Adrenal gland (tissue), 12 donors: ENCODE data around the gene CASP2. TPM values are rescaled to one million over a fixed set of nuclear protein-coding genes. Genes with fewer than 3 reads are reported as not detected.

ENCODE experiments used
- DNase-seq, 7 donors: peaks; one replicate each; pipeline ENCODE4 v3.0.0-alpha.2; 2019 to 2020
- H3K27ac ChIP-seq, 5 donors: fragments of 200-600 bp; sonication (generic) in 4 of 5; 1 replicate in 3 of 5; 2 replicates in 2 of 5; pipeline versions ENCODE4 v1.5.1 to v1.8.0; 2016 to 2020; ENCODE audit warnings: mild to moderate bottlenecking in 1 of 5
- H3K27me3 ChIP-seq: fragments of 200-600 bp; 2 replicates; pipeline ENCODE4 v1.8.0; 2021
- H3K36me3 ChIP-seq, 2 donors: fragments of 200-600 bp; replicated peaks in 1 of 2; 1 replicate in 1 of 2; 2 replicates in 1 of 2; pipeline versions ENCODE4 v1.5.1 to v1.8.0; 2018 to 2022
- H3K4me1 ChIP-seq, 2 donors: fragments of 200-600 bp; replicated peaks in 1 of 2; 1 replicate in 1 of 2; 2 replicates in 1 of 2; pipeline versions ENCODE4 v1.5.1 to v1.8.0; 2018 to 2021
- H3K4me3 ChIP-seq, 4 donors: fragments of 200-600 bp; sonication (generic) in 3 of 4; one replicate each; pipeline ENCODE4 v1.5.1; 2016 to 2018
- H3K9me3 ChIP-seq, 3 donors: fragments of 200-600 bp; sonication (generic) in 1 of 3; replicated peaks in 1 of 3; 1 replicate in 2 of 3; 2 replicates in 1 of 3; pipeline versions ENCODE4 v1.5.1 to v1.8.0; 2016 to 2021
- POLR2A ChIP-seq, 2 donors: fragments of 450-650 bp; IDR thresholded peaks; one replicate each; pipeline ENCODE4 v1.6.1; 2017; ENCODE audit warnings: antibody characterized with exemption in 2 of 2, mild to moderate bottlenecking in 2 of 2, moderate library complexity in 1 of 2
- WGBS, 4 donors: extraction: QIAGEN DNeasy Blood & Tissue Kit in 2 of 4; methylation state at CpG; one replicate each; pipeline versions ENCODE4 v1.1.5 to v1.1.7; 2013 to 2017; 5-methylcytosine and 5-hydroxymethylcytosine counted together
- intact Hi-C, 2 donors: fragments of 100-400 bp; cut with DNase I; formaldehyde crosslinking; loops; one replicate each; pipeline versions ENCODE4 v1.14.1 to v1.15.0; 2022 to 2023
- polyA plus RNA-seq, 3 donors: library from polyadenylated mRNA; stranded (reverse); fragments of 200-250 nt in 2 of 3; fragments of 350-450 nt in 1 of 3; fragmentation: Illumina TruSeq in 1 of 3; extraction: RNeasy Lipid Tissue Mini Kit (QIAGEN cat#74804) in 1 of 3; gene quantifications; one replicate each; pipeline ENCODE4 v1.2.3, GENCODE V29; 2013 to 2014
- total RNA-seq, 9 donors: library from RNA; depleted of rRNA in 4 of 9; stranded (reverse); fragments of >200 nt in 4 of 9; fragments of 120-200 nt in 1 of 9; fragmentation: NEBNext Ultra II Directional in 1 of 9; extraction: Animal tissue kit (Norgen Biotek cat#: 25700) in 1 of 9; gene quantifications; one replicate each; pipeline versions ENCODE4 v1.1.0 to v1.2.4, GENCODE V29; 2013 to 2023
- TF ChIP-seq, protein P1 (sequence below), 6 experiments: fragments of 450-650 bp in 4 of 6; fragments of 200-600 bp in 2 of 6; sonication (generic) in 1 of 6; IDR thresholded peaks; 1 replicate in 5 of 6; 2 replicates in 1 of 6; pipeline versions ENCODE4 v1.5.1 to v1.8.0; 2016 to 2021; ENCODE audit warnings: antibody characterized with exemption in 6 of 6, mild to moderate bottlenecking in 2 of 6, moderate library complexity in 1 of 6
- donor health status: healthy with polysubstance abuse.
- donor health status: Bipolar disorder and iron deficiency.
- donor health status: DM: yes; HTN: yes; CAD: no.
- donor health status: DM: no; HTN: no; CAD: no.
- donor health status: DM: no; HTN: no; CAD: no.
- donor health status: DM: yes; HTN: yes; CAD: no.

Gene CASP2
- total and polyA plus RNA-seq, 12 donors = 4.6 to 25.4 (median 13.1) TPM

DNA sequence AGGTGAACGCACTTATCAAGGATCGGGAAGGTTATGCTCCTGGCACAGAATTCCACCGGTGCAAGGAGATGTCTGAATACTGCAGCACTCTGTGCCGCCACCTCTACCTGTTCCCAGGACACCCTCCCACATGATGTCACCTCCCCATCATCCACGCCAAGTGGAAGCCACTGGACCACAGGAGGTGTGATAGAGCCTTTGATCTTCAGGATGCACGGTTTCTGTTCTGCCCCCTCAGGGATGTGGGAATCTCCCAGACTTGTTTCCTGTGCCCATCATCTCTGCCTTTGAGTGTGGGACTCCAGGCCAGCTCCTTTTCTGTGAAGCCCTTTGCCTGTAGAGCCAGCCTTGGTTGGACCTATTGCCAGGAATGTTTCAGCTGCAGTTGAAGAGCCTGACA is 16.8 kb downstream of the CASP2 start:
- WGBS, 4 donors = 80 to 93% (median 89%) methylated on average over 6 of the region's 6 CpGs
- Histone ChIP-seq H3K9me3 (no peaks in the 10 kb centered on the region), H3K4me3 (no peak overlapping the region), H3K27ac (no peak overlapping the region), H3K4me1 (no peaks in the 10 kb centered on the region), H3K27me3 (no peaks in the 10 kb centered on the region), H3K36me3 (peaks cover 0 to 77% of the 10 kb centered on the region in 2 donors)
- TF ChIP-seq, protein P1, sequence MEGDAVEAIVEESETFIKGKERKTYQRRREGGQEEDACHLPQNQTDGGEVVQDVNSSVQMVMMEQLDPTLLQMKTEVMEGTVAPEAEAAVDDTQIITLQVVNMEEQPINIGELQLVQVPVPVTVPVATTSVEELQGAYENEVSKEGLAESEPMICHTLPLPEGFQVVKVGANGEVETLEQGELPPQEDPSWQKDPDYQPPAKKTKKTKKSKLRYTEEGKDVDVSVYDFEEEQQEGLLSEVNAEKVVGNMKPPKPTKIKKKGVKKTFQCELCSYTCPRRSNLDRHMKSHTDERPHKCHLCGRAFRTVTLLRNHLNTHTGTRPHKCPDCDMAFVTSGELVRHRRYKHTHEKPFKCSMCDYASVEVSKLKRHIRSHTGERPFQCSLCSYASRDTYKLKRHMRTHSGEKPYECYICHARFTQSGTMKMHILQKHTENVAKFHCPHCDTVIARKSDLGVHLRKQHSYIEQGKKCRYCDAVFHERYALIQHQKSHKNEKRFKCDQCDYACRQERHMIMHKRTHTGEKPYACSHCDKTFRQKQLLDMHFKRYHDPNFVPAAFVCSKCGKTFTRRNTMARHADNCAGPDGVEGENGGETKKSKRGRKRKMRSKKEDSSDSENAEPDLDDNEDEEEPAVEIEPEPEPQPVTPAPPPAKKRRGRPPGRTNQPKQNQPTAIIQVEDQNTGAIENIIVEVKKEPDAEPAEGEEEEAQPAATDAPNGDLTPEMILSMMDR (IDR thresholded peaks at IDR 0.05) = no peak
- no peak for TF ChIP-seq POLR2A (IDR thresholded peaks at IDR 0.05)
- intact Hi-C loops = loop anchor here in 1 of 2 donors (5.0 to 10.0 kb wide), 2 partner anchors 63 to 110 kb away; no protein-coding TSS in a partner anchor
- no peak for DNase-seq

DNA sequence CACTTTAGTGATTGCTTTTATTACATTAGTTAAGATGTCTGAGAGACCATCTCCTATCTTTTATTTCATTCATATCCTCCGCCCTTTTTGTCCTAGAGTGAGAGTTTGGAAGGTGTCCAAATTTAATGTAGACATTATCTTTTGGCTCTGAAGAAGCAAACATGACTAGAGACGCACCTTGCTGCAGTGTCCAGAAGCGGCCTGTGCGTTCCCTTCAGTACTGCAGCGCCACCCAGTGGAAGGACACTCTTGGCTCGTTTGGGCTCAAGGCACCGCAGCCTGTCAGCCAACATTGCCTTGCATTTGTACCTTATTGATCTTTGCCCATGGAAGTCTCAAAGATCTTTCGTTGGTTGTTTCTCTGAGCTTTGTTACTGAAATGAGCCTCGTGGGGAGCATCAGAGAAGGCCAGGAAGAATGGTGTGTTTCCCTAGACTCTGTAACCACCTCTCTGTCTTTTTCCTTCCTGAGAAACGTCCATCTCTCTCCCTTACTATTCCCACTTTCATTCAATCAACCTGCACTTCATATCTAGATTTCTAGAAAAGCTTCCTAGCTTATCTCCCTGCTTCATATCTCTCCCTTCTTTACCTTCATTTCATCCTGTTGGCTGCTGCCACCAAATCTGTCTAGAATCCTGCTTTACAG is 17.4 kb downstream of the CASP2 start:
- 57 to 66% (median 65%) methylated on average over 10 of the region's 10 CpGs for WGBS, 4 donors
- Histone ChIP-seq H3K4me3 (no peak overlapping the region), H3K4me1 (no peaks in the 10 kb centered on the region), H3K27ac (no peak overlapping the region), H3K27me3 (no peaks in the 10 kb centered on the region), H3K36me3 (peaks cover 0 to 71% of the 10 kb centered on the region in 2 donors), H3K9me3 (no peaks in the 10 kb centered on the region)
- peak; percentile 58 to 86 (median 76) for DNase-seq
- TF ChIP-seq POLR2A (IDR thresholded peaks at IDR 0.05) = no peak
- TF ChIP-seq, protein P1 (IDR thresholded peaks at IDR 0.05) = peak; percentile 64 to 79 (median 71)
- intact Hi-C loops = loop anchor here in 1 of 2 donors (5.0 to 10.0 kb wide), 2 partner anchors 63 to 109 kb away; no protein-coding TSS in a partner anchor

DNA sequence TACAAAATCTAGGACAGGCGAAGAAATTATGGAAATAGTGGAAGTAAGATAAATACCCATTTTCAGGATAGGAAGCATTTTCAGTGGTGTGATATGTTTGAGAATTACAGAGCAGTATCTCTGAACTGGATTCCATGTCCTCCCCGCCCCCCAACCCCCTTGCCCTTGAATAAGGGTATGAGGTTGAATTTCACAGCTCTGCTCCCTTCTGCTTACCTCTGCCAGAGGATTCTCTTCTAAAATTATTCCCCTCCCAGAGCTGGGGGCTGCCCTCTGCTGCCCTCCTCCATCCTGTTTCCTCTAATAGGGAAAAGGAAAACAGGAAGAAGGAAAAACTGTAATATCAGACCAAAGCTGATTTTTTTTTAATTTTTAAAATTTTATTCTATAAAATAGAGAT is 20.5 kb downstream of the CASP2 start:
- WGBS, 4 donors = 95 to 100% (median 97%) methylated on average over 2 of the region's 2 CpGs
- Histone ChIP-seq H3K9me3 (no peaks in the 10 kb centered on the region), H3K27ac (no peak overlapping the region), H3K27me3 (no peaks in the 10 kb centered on the region), H3K4me1 (no peaks in the 10 kb centered on the region), H3K36me3 (peaks cover 0 to 43% of the 10 kb centered on the region in 2 donors), H3K4me3 (no peak overlapping the region)
- intact Hi-C loops = loop anchor here in 1 of 2 donors (5.0 to 10.0 kb wide), 2 partner anchors 66 to 106 kb away; no protein-coding TSS in a partner anchor
- TF ChIP-seq POLR2A (IDR thresholded peaks at IDR 0.05) = no peak
- TF ChIP-seq, protein P1 (IDR thresholded peaks at IDR 0.05) = no peak
- no peak for DNase-seq

DNA sequence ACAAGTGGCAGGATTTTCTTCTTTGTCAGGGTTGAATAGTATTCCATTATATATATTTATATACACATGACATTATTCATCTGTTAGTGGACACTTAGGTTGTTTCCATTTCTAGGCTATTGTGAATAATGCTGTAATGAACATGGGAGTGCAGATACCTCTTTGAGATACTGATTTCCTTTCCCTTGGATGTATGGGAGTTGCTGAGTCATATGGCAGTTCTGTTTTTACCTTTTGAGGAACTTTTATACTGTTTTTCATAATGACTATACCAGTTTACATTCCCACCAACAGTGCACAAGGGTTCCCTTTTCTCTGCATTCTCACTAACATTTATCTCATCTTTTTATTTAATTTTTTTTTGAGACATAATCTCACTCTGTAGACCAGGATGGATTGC is 26.0 kb downstream of the CASP2 start:
- intact Hi-C loops = no loop called here
- no peaks in the 10 kb centered on the region for H3K27me3 ChIP-seq
- H3K4me1 ChIP-seq = no peaks in the 10 kb centered on the region
- DNase-seq = no peak
- H3K4me3 ChIP-seq = no peak overlapping the region
- H3K27ac ChIP-seq = no peak overlapping the region
- no peaks in the 10 kb centered on the region for H3K9me3 ChIP-seq
- TF ChIP-seq, protein P1 (IDR thresholded peaks at IDR 0.05) = no peak
- no peak for TF ChIP-seq POLR2A (IDR thresholded peaks at IDR 0.05)
- no peaks in the 10 kb centered on the region for H3K36me3 ChIP-seq
